Ishikawa (cell line): ENCODE measurements around the gene TOMM70.

Experiments
- MAX ChIP-seq: IDR thresholded peaks from 2 replicates; pipeline ENCODE4 v1.6.1; 2012
- REST ChIP-seq: IDR thresholded peaks from 2 replicates; pipeline ENCODE4 v1.6.1; 2012; ENCODE audit warnings: low read depth, mild to moderate bottlenecking

GRCh38 chr3:100411091-100411982, 10.4 kb upstream of the TOMM70 start:
- TF ChIP-seq MAX: no peak
- TF ChIP-seq REST: no peak
